HG03565 (cell line): Measurements from ENCODE around the gene AXL.
"Not testable (repeated sequence)": the region's sequence is repeated elsewhere in the genome, so short reads cannot be mapped to it uniquely, and the experiment has no call there.

Experiments
- ATAC-seq: cut with Tn5 transposase; IDR thresholded peaks from one replicate; pipeline ENCODE4 v1.9.1; 2021; ENCODE audit warnings: mild to moderate bottlenecking, moderate library complexity; ENCODE audit not compliant: unreplicated experiment

The AXL gene

DNA sequence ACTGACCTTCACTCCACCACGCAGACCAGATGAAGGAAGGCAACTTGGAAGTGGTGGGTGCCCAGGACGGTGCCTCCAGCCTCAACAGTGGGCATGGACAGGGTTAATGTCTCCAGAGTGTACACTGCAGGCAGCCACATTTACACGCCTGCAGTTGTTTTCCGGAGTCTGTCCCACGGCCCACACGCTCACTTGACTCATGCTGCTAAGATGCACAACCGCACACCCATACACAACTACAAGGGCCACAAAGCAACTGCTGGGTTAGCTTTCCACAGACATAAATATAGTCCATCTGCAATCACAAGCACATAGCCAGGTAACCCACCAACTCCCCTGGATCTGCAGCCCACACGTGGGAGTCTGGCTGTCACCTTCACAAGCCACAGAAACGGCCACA is 12.6 kb upstream of the AXL start:
- ATAC-seq: no peak

- ATAC-seq: no peak
Observed at GRCh38 chr19:41206926-41207750, 11.9 kb upstream of the AXL start.

- ATAC-seq: no peak
Observed at GRCh38 chr19:41214161-41214560, 4.9 kb upstream of the AXL start.

GRCh38 chr19:41217741-41218140 is 1.3 kb upstream of the AXL start:
- no peak for ATAC-seq

- no peak for ATAC-seq
Observed at GRCh38 chr19:41218249-41218614, 791 bp upstream of the AXL start.

GRCh38 chr19:41219924-41220567 is 1.0 kb downstream of the AXL start:
- ATAC-seq: no peak

DNA sequence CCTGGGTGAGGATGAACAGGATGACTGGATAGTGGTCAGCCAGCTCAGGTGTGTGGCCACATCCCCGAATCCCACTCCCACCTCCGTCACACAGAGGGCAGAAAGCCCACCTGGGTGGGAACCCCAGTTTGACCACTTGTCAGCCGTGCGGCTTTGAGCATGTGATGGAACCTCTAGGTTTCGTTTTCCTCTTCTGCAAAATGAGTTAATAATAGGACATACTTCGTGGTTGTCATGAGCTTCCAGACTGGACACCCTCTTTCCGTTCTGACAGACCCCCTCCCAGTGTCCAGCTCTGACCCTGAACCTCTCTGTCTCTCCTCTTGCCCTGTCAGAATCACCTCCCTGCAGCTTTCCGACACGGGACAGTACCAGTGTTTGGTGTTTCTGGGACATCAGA is 1.8 kb downstream of the AXL start:
- no peak for ATAC-seq

- ATAC-seq: no peak
Observed at GRCh38 chr19:41221514-41222205, 2.6 kb downstream of the AXL start.

- ATAC-seq: no peak
Observed at GRCh38 chr19:41222240-41222639, 3.2 kb downstream of the AXL start.

GRCh38 chr19:41223431-41224234 is 4.6 kb downstream of the AXL start:
- ATAC-seq: no peak

GRCh38 chr19:41224632-41225031 is 5.6 kb downstream of the AXL start:
- ATAC-seq: no peak

GRCh38 chr19:41225238-41226052 is 6.4 kb downstream of the AXL start:
- ATAC-seq: no peak

- ATAC-seq: no peak
Observed at GRCh38 chr19:41226053-41226873, 7.2 kb downstream of the AXL start.

- ATAC-seq: no peak
Observed at GRCh38 chr19:41226874-41227390, 7.9 kb downstream of the AXL start.

- no peak for ATAC-seq
Observed at GRCh38 chr19:41228486-41228885, 9.5 kb downstream of the AXL start.

DNA sequence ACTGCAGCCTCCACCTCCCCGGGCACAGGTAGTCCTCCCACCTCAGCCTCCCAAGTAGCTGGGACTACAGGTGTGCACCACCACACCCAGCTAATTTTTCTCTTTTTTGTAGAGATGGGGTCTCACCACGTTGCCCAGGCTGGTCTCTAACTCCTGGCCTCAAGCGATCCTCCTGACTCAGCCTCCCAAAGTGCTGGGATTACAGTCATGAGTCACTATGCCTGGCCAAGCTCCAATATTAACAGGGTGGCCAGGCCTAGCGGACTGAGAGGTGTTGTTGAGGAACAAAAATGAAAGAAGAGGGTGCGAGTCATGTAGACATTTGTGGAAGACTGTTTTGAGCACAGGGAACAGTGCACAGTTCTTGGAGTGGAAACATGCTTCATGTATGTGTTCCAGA is 10.3 kb downstream of the AXL start:
- not testable (repeated sequence) for ATAC-seq

DNA sequence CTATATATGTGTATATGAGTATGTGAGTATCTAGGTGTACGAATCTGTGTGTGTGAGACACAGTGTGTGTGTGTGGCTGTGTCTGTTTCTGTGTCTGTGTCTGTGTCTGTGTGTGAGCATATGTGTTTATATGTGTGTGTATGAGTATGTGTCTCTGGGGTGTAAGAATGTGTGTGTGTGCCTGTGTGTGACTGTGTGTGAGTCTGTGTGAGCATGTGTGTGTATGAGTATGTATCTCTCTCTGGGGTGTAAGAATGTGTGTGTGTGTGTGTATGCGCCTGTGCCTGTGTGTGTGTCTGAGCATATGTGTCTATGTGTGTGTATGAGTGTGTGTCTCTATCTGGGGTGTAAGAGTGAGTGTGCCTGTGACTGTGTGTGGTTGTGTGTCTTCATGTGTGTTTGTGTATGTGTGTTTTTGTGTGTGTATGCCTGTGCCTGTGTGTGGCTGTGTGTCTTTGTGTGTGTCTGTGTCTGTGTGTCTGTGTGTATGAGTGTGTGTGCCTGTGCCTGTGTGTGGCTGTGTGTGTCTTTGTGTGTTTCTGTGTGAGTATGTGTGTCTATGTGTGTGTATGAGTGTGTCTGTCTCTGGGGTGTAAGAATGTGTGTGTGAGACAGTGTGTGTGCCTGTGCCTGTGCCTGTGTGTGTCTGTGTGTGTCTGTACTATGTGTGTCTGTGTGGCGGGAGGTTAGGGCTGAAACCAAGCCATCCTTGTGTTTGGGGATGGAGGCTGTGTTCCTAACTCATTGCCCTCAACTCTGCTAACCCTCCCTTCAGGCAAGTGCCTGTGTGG is 11.2 kb downstream of the AXL start:
- no peak for ATAC-seq

GRCh38 chr19:41232686-41233085 is 13.7 kb downstream of the AXL start:
- ATAC-seq: no peak
